OCI-LY1 (cell line): ENCODE results near the gene GLDC.

Experiments used
- H2AFZ ChIP-seq: fragments of 200-600 bp; sonication (generic), shearing (Covaris generic); 2 replicates; pipeline ENCODE4 v1.6.0; 2014; ENCODE audit warnings: antibody characterized with exemption, mild to moderate bottlenecking, low read length
- H3F3A ChIP-seq: fragments of 200-600 bp; sonication (generic), shearing (Covaris generic); 2 replicates; pipeline ENCODE4 v1.6.0; 2014; ENCODE audit warnings: mild to moderate bottlenecking, antibody characterized with exemption, low read length, moderate library complexity; ENCODE audit not compliant: insufficient read depth
- H3K27ac ChIP-seq: fragments of 200-600 bp; sonication (generic); 2 replicates; pipeline ENCODE4 v1.5.1; 2014; ENCODE audit warnings: low read length, mixed run types, mild to moderate bottlenecking, low read depth; ENCODE audit not compliant: poor library complexity, severe bottlenecking
- H3K27me3 ChIP-seq: fragments of 200-600 bp; sonication (generic); 2 replicates; pipeline ENCODE4 v1.6.0; 2014; ENCODE audit warnings: antibody characterized with exemption, mild to moderate bottlenecking, low read length, moderate library complexity; ENCODE audit not compliant: insufficient read depth
- H3K36me3 ChIP-seq: fragments of 200-600 bp; sonication (generic); 2 replicates; pipeline ENCODE4 v1.6.1; 2014; ENCODE audit warnings: mild to moderate bottlenecking, antibody characterized with exemption, low read length, moderate library complexity, mixed read lengths; ENCODE audit not compliant: insufficient read depth
- H3K4me1 ChIP-seq: fragments of 200-600 bp; sonication (generic); 2 replicates; pipeline ENCODE4 v1.5.1; 2014; ENCODE audit warnings: mild to moderate bottlenecking, low read length, moderate library complexity; ENCODE audit not compliant: insufficient read depth, severe bottlenecking
- H3K4me2 ChIP-seq: fragments of 200-600 bp; sonication (generic), shearing (Covaris generic); 2 replicates; pipeline ENCODE4 v1.6.1; 2014; ENCODE audit warnings: low read length
- H3K4me3 ChIP-seq: fragments of 200-600 bp; sonication (generic); 2 replicates; pipeline ENCODE4 v1.5.1; 2014; ENCODE audit warnings: low read length, low read depth, mild to moderate bottlenecking, mixed read lengths; ENCODE audit not compliant: poor library complexity, severe bottlenecking
- H3K79me2 ChIP-seq: fragments of 200-600 bp; shearing (Covaris generic); 2 replicates; pipeline ENCODE4 v1.6.1; 2016; ENCODE audit warnings: mixed run types, low read length, mixed read lengths; ENCODE audit not compliant: insufficient read depth
- H3K9ac ChIP-seq: fragments of 200-600 bp; sonication (generic), shearing (Covaris generic); 2 replicates; pipeline ENCODE4 v1.6.1; 2014; ENCODE audit warnings: mild to moderate bottlenecking, low read length, mixed read lengths
- H3K9me2 ChIP-seq: fragments of 200-600 bp; sonication (generic), shearing (Covaris generic); 2 replicates; pipeline ENCODE4 v1.6.1; 2014; ENCODE audit warnings: low read depth, mild to moderate bottlenecking, low read length, mixed read lengths
- H3K9me3 ChIP-seq: fragments of 200-600 bp; shearing (Covaris generic); 2 replicates; pipeline ENCODE4 v1.6.1; 2014; ENCODE audit warnings: low read length, mixed read lengths
- H4K20me1 ChIP-seq: fragments of 200-600 bp; sonication (generic), shearing (Covaris generic); 2 replicates; pipeline ENCODE4 v1.6.0; 2016; ENCODE audit warnings: mild to moderate bottlenecking, low read length; ENCODE audit not compliant: insufficient read depth
- EZH2 ChIP-seq: fragments of 200-600 bp; sonication (generic), shearing (Covaris generic); IDR thresholded peaks from 2 replicates; pipeline ENCODE4 v1.8.0; 2017; ENCODE audit warnings: borderline replicate concordance, mixed run types, mild to moderate bottlenecking, antibody characterized with exemption, low read length, moderate library complexity, mixed read lengths
- TF ChIP-seq, protein P1 (sequence below): fragments of 200-600 bp; sonication (generic), shearing (Covaris generic); IDR thresholded peaks from 2 replicates; pipeline ENCODE4 v1.5.1; 2017; ENCODE audit warnings: mild to moderate bottlenecking, antibody characterized with exemption, low read length, moderate library complexity, mixed read lengths

The GLDC gene

DNA sequence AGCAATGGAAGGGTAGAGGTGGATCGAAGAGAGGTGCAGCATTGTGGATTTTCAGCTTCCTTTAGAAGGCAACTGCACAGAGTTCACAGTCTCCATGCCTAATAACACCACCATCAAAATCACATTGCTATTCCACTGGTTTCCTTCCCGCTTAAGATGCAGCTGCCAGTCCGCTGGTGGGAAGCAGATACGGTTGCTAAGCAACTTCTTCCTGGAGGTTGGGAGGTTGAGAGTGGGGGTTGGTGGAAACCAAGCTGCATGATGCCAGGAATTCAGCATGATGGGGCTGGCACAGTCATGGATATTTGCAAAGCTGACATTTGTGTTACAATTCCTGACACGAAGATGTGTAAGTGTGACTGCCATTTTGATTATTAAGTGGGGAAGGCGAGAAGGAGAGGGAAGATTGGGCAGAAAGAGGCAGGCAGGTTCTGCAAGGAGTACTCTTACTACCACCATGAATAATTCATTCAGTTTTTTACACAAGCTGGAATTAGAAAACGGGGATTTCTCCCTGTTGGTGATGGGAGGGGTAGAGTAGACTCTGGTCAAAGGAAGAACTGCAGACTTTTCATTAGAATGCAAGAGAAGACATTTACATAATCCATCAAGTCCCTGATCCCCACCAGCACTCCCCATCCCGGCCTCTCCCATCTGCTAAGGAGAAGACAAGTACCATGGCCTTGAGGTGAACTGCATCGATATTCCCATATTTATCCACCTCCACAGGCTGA lies 87.5 kb downstream of the GLDC start:
- H3K4me3 ChIP-seq, result no peak overlapping the region
- H4K20me1 ChIP-seq, result no peaks in the 10 kb centered on the region
- no peaks in the 10 kb centered on the region for H3K79me2 ChIP-seq
- no peaks in the 10 kb centered on the region for H3K36me3 ChIP-seq
- H3K27ac ChIP-seq, result no peak overlapping the region
- H3K9ac ChIP-seq, result no peak overlapping the region
- no peak overlapping the region for H3K4me2 ChIP-seq
- no peak overlapping the region for H2AFZ ChIP-seq
- no peaks in the 10 kb centered on the region for H3K9me2 ChIP-seq
- 0 out of 2 replicates have a peak, but pooled peaks cover 3% of the 10 kb centered on the region for H3K27me3 ChIP-seq
- TF ChIP-seq, protein P1, sequence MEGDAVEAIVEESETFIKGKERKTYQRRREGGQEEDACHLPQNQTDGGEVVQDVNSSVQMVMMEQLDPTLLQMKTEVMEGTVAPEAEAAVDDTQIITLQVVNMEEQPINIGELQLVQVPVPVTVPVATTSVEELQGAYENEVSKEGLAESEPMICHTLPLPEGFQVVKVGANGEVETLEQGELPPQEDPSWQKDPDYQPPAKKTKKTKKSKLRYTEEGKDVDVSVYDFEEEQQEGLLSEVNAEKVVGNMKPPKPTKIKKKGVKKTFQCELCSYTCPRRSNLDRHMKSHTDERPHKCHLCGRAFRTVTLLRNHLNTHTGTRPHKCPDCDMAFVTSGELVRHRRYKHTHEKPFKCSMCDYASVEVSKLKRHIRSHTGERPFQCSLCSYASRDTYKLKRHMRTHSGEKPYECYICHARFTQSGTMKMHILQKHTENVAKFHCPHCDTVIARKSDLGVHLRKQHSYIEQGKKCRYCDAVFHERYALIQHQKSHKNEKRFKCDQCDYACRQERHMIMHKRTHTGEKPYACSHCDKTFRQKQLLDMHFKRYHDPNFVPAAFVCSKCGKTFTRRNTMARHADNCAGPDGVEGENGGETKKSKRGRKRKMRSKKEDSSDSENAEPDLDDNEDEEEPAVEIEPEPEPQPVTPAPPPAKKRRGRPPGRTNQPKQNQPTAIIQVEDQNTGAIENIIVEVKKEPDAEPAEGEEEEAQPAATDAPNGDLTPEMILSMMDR, result no peak
- no peak for TF ChIP-seq EZH2
- no peaks in the 10 kb centered on the region for H3K9me3 ChIP-seq
- H3F3A ChIP-seq, result no peaks in the 10 kb centered on the region
- no peaks in the 10 kb centered on the region for H3K4me1 ChIP-seq

DNA sequence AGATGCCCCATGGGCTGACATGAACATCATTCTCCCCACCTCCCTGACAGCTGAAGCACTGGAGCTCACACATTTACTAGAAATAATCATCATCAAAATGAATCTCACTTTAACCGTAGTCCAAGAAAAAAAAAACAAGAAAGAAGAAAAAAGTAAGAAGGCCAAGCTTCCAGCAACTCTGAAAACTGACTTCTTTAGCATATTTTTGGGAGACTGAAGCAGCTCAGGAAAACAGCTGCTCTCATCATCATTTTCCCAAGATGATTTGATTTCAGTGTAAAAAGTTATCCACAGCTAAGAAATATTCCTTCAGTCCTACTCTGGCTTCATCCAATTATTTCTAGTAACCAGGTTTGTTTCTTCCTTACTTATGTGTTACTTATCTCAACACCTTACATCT lies 91.7 kb downstream of the GLDC start:
- Histone ChIP-seq H2AFZ (no peak overlapping the region), H3K27ac (no peak overlapping the region), H3K36me3 (no peaks in the 10 kb centered on the region), H3F3A (no peaks in the 10 kb centered on the region), H3K79me2 (no peaks in the 10 kb centered on the region), H3K4me3 (no peak overlapping the region), H3K4me2 (no peak overlapping the region), H3K4me1 (no peaks in the 10 kb centered on the region), H3K9me2 (no peaks in the 10 kb centered on the region), H3K9me3 (no peaks in the 10 kb centered on the region), H3K9ac (no peak overlapping the region), H4K20me1 (no peaks in the 10 kb centered on the region), H3K27me3 (0 out of 2 replicates have a peak, but pooled peaks cover 3% of the 10 kb centered on the region)
- TF ChIP-seq, protein P1, result no peak
- no peak for TF ChIP-seq EZH2

DNA sequence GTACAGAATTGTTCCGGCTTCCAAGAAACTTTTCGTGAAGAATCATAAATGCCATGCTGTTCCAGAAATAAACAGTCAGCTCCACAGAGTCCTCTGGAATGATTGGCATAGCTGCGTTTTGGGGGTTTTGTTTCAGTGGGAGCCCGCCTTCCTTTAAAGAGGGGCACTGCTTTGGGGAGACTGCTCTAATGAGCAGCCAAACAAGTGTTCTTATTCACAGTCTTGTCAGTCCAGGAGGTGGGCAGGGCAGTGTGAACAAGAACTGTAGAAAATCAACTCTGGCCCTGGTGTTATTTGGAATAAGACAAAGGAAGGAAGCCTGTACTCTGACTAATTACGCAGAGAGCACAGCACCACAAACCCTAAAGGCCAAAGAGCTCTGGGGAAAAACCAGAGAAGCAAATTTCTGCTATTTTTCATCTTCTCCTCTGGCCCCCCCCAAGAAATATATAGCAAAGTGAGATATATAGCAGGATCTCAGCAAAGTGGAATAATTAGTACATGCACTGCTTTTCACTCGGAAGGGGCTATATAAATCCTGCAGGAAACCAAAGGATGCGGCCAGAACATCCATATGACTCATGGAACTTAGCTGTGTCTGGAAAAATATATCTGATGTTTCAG lies 92.9 kb downstream of the GLDC start:
- no peak overlapping the region for H3K27ac ChIP-seq
- H3K27me3 ChIP-seq, result no peaks in the 10 kb centered on the region
- no peaks in the 10 kb centered on the region for H3K9me2 ChIP-seq
- H3K4me2 ChIP-seq, result no peak overlapping the region
- no peaks in the 10 kb centered on the region for H3K4me1 ChIP-seq
- TF ChIP-seq EZH2, result no peak
- TF ChIP-seq, protein P1, result no peak
- no peak overlapping the region for H2AFZ ChIP-seq
- no peaks in the 10 kb centered on the region for H3K9me3 ChIP-seq
- H3F3A ChIP-seq, result no peaks in the 10 kb centered on the region
- H3K4me3 ChIP-seq, result no peak overlapping the region
- H3K36me3 ChIP-seq, result no peaks in the 10 kb centered on the region
- H3K79me2 ChIP-seq, result no peaks in the 10 kb centered on the region
- H3K9ac ChIP-seq, result no peak overlapping the region
- H4K20me1 ChIP-seq, result no peaks in the 10 kb centered on the region
